Measurements from ENCODE around the gene POLH.
"Not testable (repeated sequence)": the region's sequence is repeated elsewhere in the genome, so short reads cannot be mapped to it uniquely, and the experiment has no call there.

POLH gene

GRCh38 chr6:43575772-43576551 lies at the start of gene POLH, which contains the start of gene XPO5:
Gene POLH (plus strand): TSS chr6:43576185. CDS start chr6:43582320, 6,135 bp downstream.
Gene XPO5 (minus strand): TSS chr6:43576038. CDS start chr6:43575864, 174 bp downstream.
- H3K4me3 ChIP-seq (ENCODE audit: low read depth, low read length): peak within 1 kb of the TSS; percentile 97
- peak; percentile 73 for DNase-seq (ENCODE audit: low read depth)

- no peak overlapping the region for H3K4me3 ChIP-seq (ENCODE audit: low read depth, low read length)
- no peak for DNase-seq (ENCODE audit: low read depth)
These were observed 43.8 kb upstream of the POLH start for GRCh38 chr6:43532201-43532600.

- not testable (repeated sequence) for H3K4me3 ChIP-seq (ENCODE audit: low read depth, low read length); DNase-seq (ENCODE audit: low read depth)
These were observed 37.0 kb upstream of the POLH start for GRCh38 chr6:43538986-43539385.

GRCh38 chr6:43539409-43539808 lies 36.6 kb upstream of the POLH start:
- not testable (repeated sequence) for H3K4me3 ChIP-seq (ENCODE audit: low read depth, low read length); DNase-seq (ENCODE audit: low read depth)

GRCh38 chr6:43540507-43540906 lies 35.5 kb upstream of the POLH start:
- no peak for DNase-seq (ENCODE audit: low read depth)
- no peak overlapping the region for H3K4me3 ChIP-seq (ENCODE audit: low read depth, low read length)

- H3K4me3 ChIP-seq (ENCODE audit: low read depth, low read length): no peak overlapping the region
- no peak for DNase-seq (ENCODE audit: low read depth)
These were observed 34.1 kb upstream of the POLH start for GRCh38 chr6:43541774-43542471.

- no peak overlapping the region for H3K4me3 ChIP-seq (ENCODE audit: low read depth, low read length)
- no peak for DNase-seq (ENCODE audit: low read depth)
These were observed 31.5 kb upstream of the POLH start for GRCh38 chr6:43544461-43544860.

- no peak for DNase-seq (ENCODE audit: low read depth)
- no peak overlapping the region for H3K4me3 ChIP-seq (ENCODE audit: low read depth, low read length)
These were observed 28.8 kb upstream of the POLH start for GRCh38 chr6:43547222-43547621.

- not testable (repeated sequence) for DNase-seq (ENCODE audit: low read depth); H3K4me3 ChIP-seq (ENCODE audit: low read depth, low read length)
These were observed 18.4 kb upstream of the POLH start for GRCh38 chr6:43557620-43558019.

GRCh38 chr6:43559328-43559727 lies 16.7 kb upstream of the POLH start:
- DNase-seq (ENCODE audit: low read depth): no peak

GRCh38 chr6:43570876-43571441 lies 5.0 kb upstream of the POLH start:
- no peak overlapping the region for H3K4me3 ChIP-seq (ENCODE audit: low read depth, low read length)
- DNase-seq (ENCODE audit: low read depth): peak; percentile 2

More at GRCh38 chr6:43559328-43559727, 16.7 kb upstream of the POLH start:
- no peak overlapping the region for H3K4me3 ChIP-seq (ENCODE audit: low read depth, low read length)

GRCh38 chr6:43572015-43572414 lies 4.0 kb upstream of the POLH start:
- H3K4me3 ChIP-seq (ENCODE audit: low read depth, low read length): no peak overlapping the region
- DNase-seq (ENCODE audit: low read depth): no peak

GRCh38 chr6:43575105-43575771 lies 747 bp upstream of the POLH start:
- no peak for DNase-seq (ENCODE audit: low read depth)
- peak overlapping the region; percentile 97 for H3K4me3 ChIP-seq (ENCODE audit: low read depth, low read length)

- H3K4me3 ChIP-seq (ENCODE audit: low read depth, low read length): no peak overlapping the region
- no peak for DNase-seq (ENCODE audit: low read depth)
These were observed 2.8 kb downstream of the POLH start for GRCh38 chr6:43578748-43579147.

- DNase-seq (ENCODE audit: low read depth): no peak
These were observed 3.2 kb downstream of the POLH start for GRCh38 chr6:43579171-43579570.

GRCh38 chr6:43582911-43583310 lies 6.9 kb downstream of the POLH start:
- DNase-seq (ENCODE audit: low read depth): no peak
- H3K4me3 ChIP-seq (ENCODE audit: low read depth, low read length): no peak overlapping the region

More at GRCh38 chr6:43579171-43579570, 3.2 kb downstream of the POLH start:
- H3K4me3 ChIP-seq (ENCODE audit: low read depth, low read length): no peak overlapping the region

- no peak for DNase-seq (ENCODE audit: low read depth)
- H3K4me3 ChIP-seq (ENCODE audit: low read depth, low read length): no peak overlapping the region
These were observed 9.0 kb downstream of the POLH start for GRCh38 chr6:43584892-43585570.

- H3K4me3 ChIP-seq (ENCODE audit: low read depth, low read length): no peak overlapping the region
- DNase-seq (ENCODE audit: low read depth): no peak
These were observed 12.2 kb downstream of the POLH start for GRCh38 chr6:43588194-43588593.

GRCh38 chr6:43589564-43589963 lies 13.6 kb downstream of the POLH start:
- DNase-seq (ENCODE audit: low read depth); H3K4me3 ChIP-seq (ENCODE audit: low read depth, low read length): not testable (repeated sequence)
